ENCODE measurements around the gene SLC12A7.
"Not testable (repeated sequence)": the region's sequence is repeated elsewhere in the genome, so short reads cannot be mapped to it uniquely, and the experiment has no call there.

SLC12A7 gene

GRCh38 chr5:1021969-1022336, 89.9 kb downstream of the SLC12A7 start:
- CTCF ChIA-PET: interaction anchor here (0.5 kb wide), 1 partner anchor 301 kb away, joined by 3 read pairs; no protein-coding TSS in a partner anchor
- 47% methylated on average over 3 of the region's 9 CpGs for WGBS (ENCODE audit: insufficient coverage)

GRCh38 chr5:1021136-1021968, 90.5 kb downstream of the SLC12A7 start:
- Histone ChIP-seq H3K4me1 (ENCODE audit: control extremely low read depth in 1 of 4, control insufficient read depth in 4 of 4, insufficient read depth in 4 of 4, low read length in 3 of 4) (no peaks in the 10 kb centered on the region), H3K27ac (ENCODE audit: insufficient read depth in 1 of 2, low read depth in 1 of 2, low read length in 2 of 2, poor library complexity in 1 of 2, severe bottlenecking in 2 of 2) (no peak overlapping the region), H3K36me3 (ENCODE audit: control insufficient read depth in 4 of 4, insufficient read depth in 4 of 4, low read length in 3 of 4) (no peaks in the 10 kb centered on the region), H3K27me3 (replicated peaks in 2 of 5; ENCODE audit: control insufficient read depth in 4 of 5, insufficient read depth in 5 of 5, low read length in 4 of 5) (no peaks in the 10 kb centered on the region), H3K9me3 (ENCODE audit: control extremely low read depth in 1 of 5, control insufficient read depth in 4 of 5, insufficient read depth in 2 of 5, low read depth in 1 of 5, low read length in 4 of 5) (no peaks in the 10 kb centered on the region), H3K4me3 (ENCODE audit: control insufficient read depth in 1 of 7, extremely low read depth in 1 of 7, insufficient read depth in 4 of 7, low read depth in 2 of 7, low read length in 6 of 7) (no peak overlapping the region)
- WGBS (ENCODE audit: insufficient coverage): 51% methylated on average over 15 of the region's 29 CpGs
- DNase-seq: no peak
- ChIA-PET CTCF (interaction anchor here (0.5 kb wide), 1 partner anchor 302 kb away, joined by 3 read pairs; no protein-coding TSS in a partner anchor), POLR2A (no interaction called here)

More at GRCh38 chr5:1021969-1022336, 89.9 kb downstream of the SLC12A7 start:
- POLR2A ChIA-PET; H3K27ac ChIP-seq (ENCODE audit: insufficient read depth in 1 of 2, low read depth in 1 of 2, low read length in 2 of 2, poor library complexity in 1 of 2, severe bottlenecking in 2 of 2); DNase-seq; H3K36me3 ChIP-seq (ENCODE audit: control insufficient read depth in 4 of 4, insufficient read depth in 4 of 4, low read length in 3 of 4); H3K4me1 ChIP-seq (ENCODE audit: control extremely low read depth in 1 of 4, control insufficient read depth in 4 of 4, insufficient read depth in 4 of 4, low read length in 3 of 4); H3K27me3 ChIP-seq (replicated peaks in 2 of 5; ENCODE audit: control insufficient read depth in 4 of 5, insufficient read depth in 5 of 5, low read length in 4 of 5); H3K4me3 ChIP-seq (ENCODE audit: control insufficient read depth in 1 of 7, extremely low read depth in 1 of 7, insufficient read depth in 4 of 7, low read depth in 2 of 7, low read length in 6 of 7); H3K9me3 ChIP-seq (ENCODE audit: control extremely low read depth in 1 of 5, control insufficient read depth in 4 of 5, insufficient read depth in 2 of 5, low read depth in 1 of 5, low read length in 4 of 5): not testable (repeated sequence)

GRCh38 chr5:1020452-1020961, 91.4 kb downstream of the SLC12A7 start:
- Histone ChIP-seq H3K27me3 (replicated peaks in 2 of 5; ENCODE audit: control insufficient read depth in 4 of 5, insufficient read depth in 5 of 5, low read length in 4 of 5) (peaks cover 0 to 6% (median 0%) of the 10 kb centered on the region in 5 experiments), H3K4me3 (ENCODE audit: control insufficient read depth in 1 of 7, extremely low read depth in 1 of 7, insufficient read depth in 4 of 7, low read depth in 2 of 7, low read length in 6 of 7) (no peak overlapping the region), H3K36me3 (ENCODE audit: control insufficient read depth in 4 of 4, insufficient read depth in 4 of 4, low read length in 3 of 4) (no peaks in the 10 kb centered on the region), H3K9me3 (ENCODE audit: control extremely low read depth in 1 of 5, control insufficient read depth in 4 of 5, insufficient read depth in 2 of 5, low read depth in 1 of 5, low read length in 4 of 5) (no peaks in the 10 kb centered on the region), H3K27ac (ENCODE audit: insufficient read depth in 1 of 2, low read depth in 1 of 2, low read length in 2 of 2, poor library complexity in 1 of 2, severe bottlenecking in 2 of 2) (no peak overlapping the region), H3K4me1 (ENCODE audit: control extremely low read depth in 1 of 4, control insufficient read depth in 4 of 4, insufficient read depth in 4 of 4, low read length in 3 of 4) (no peaks in the 10 kb centered on the region)
- ChIA-PET CTCF (interaction anchor here (1.0 to 1.8 kb wide), 3 partner anchors 13 to 15 kb away, joined by 3 to 6 read pairs (median 5); no protein-coding TSS in a partner anchor), POLR2A (no interaction called here)
- WGBS (ENCODE audit: insufficient coverage): 93% methylated on average over 12 of the region's 16 CpGs
- DNase-seq: no peak

GRCh38 chr5:1019001-1019905, 92.6 kb downstream of the SLC12A7 start:
- 94% methylated on average over 33 of the region's 37 CpGs for WGBS (ENCODE audit: insufficient coverage)
- Histone ChIP-seq H3K4me1 (ENCODE audit: control extremely low read depth in 1 of 4, control insufficient read depth in 4 of 4, insufficient read depth in 4 of 4, low read length in 3 of 4) (no peaks in the 10 kb centered on the region), H3K9me3 (ENCODE audit: control extremely low read depth in 1 of 5, control insufficient read depth in 4 of 5, insufficient read depth in 2 of 5, low read depth in 1 of 5, low read length in 4 of 5) (no peaks in the 10 kb centered on the region), H3K27ac (ENCODE audit: insufficient read depth in 1 of 2, low read depth in 1 of 2, low read length in 2 of 2, poor library complexity in 1 of 2, severe bottlenecking in 2 of 2) (no peak overlapping the region), H3K36me3 (ENCODE audit: control insufficient read depth in 4 of 4, insufficient read depth in 4 of 4, low read length in 3 of 4) (no peaks in the 10 kb centered on the region), H3K4me3 (ENCODE audit: control insufficient read depth in 1 of 7, extremely low read depth in 1 of 7, insufficient read depth in 4 of 7, low read depth in 2 of 7, low read length in 6 of 7) (no peak overlapping the region), H3K27me3 (replicated peaks in 2 of 5; ENCODE audit: control insufficient read depth in 4 of 5, insufficient read depth in 5 of 5, low read length in 4 of 5) (peaks cover 0 to 10% (median 0%) of the 10 kb centered on the region in 5 experiments)
- CTCF ChIA-PET: interaction anchor here (1.2 to 1.8 kb wide), 3 partner anchors 8 to 14 kb away, joined by 3 to 6 read pairs (median 5); no protein-coding TSS in a partner anchor
- POLR2A ChIA-PET: no interaction called here
- DNase-seq: no peak

- Histone ChIP-seq H3K9me3 (ENCODE audit: control extremely low read depth in 1 of 5, control insufficient read depth in 4 of 5, insufficient read depth in 2 of 5, low read depth in 1 of 5, low read length in 4 of 5) (no peaks in the 10 kb centered on the region), H3K27me3 (replicated peaks in 2 of 5; ENCODE audit: control insufficient read depth in 4 of 5, insufficient read depth in 5 of 5, low read length in 4 of 5) (peaks cover 0 to 10% (median 0%) of the 10 kb centered on the region in 5 experiments), H3K4me3 (ENCODE audit: control insufficient read depth in 1 of 7, extremely low read depth in 1 of 7, insufficient read depth in 4 of 7, low read depth in 2 of 7, low read length in 6 of 7) (no peak overlapping the region), H3K36me3 (ENCODE audit: control insufficient read depth in 4 of 4, insufficient read depth in 4 of 4, low read length in 3 of 4) (no peaks in the 10 kb centered on the region), H3K4me1 (ENCODE audit: control extremely low read depth in 1 of 4, control insufficient read depth in 4 of 4, insufficient read depth in 4 of 4, low read length in 3 of 4) (no peaks in the 10 kb centered on the region), H3K27ac (ENCODE audit: insufficient read depth in 1 of 2, low read depth in 1 of 2, low read length in 2 of 2, poor library complexity in 1 of 2, severe bottlenecking in 2 of 2) (no peak overlapping the region)
- 92% methylated on average over 9 of the region's 9 CpGs for WGBS (ENCODE audit: insufficient coverage)
- POLR2A ChIA-PET: no interaction called here
- no peak for DNase-seq
- CTCF ChIA-PET: interaction anchor here (1.2 kb wide), 1 partner anchor 8 kb away, joined by 3 read pairs; no protein-coding TSS in a partner anchor
These were observed 93.3 kb downstream of the SLC12A7 start for GRCh38 chr5:1018596-1018995.

- DNase-seq: no peak
- Histone ChIP-seq H3K36me3 (ENCODE audit: control insufficient read depth in 4 of 4, insufficient read depth in 4 of 4, low read length in 3 of 4) (no peaks in the 10 kb centered on the region), H3K27me3 (replicated peaks in 2 of 5; ENCODE audit: control insufficient read depth in 4 of 5, insufficient read depth in 5 of 5, low read length in 4 of 5) (peaks cover 0 to 10% (median 0%) of the 10 kb centered on the region in 5 experiments), H3K27ac (ENCODE audit: insufficient read depth in 1 of 2, low read depth in 1 of 2, low read length in 2 of 2, poor library complexity in 1 of 2, severe bottlenecking in 2 of 2) (no peak overlapping the region), H3K9me3 (ENCODE audit: control extremely low read depth in 1 of 5, control insufficient read depth in 4 of 5, insufficient read depth in 2 of 5, low read depth in 1 of 5, low read length in 4 of 5) (no peaks in the 10 kb centered on the region), H3K4me3 (ENCODE audit: control insufficient read depth in 1 of 7, extremely low read depth in 1 of 7, insufficient read depth in 4 of 7, low read depth in 2 of 7, low read length in 6 of 7) (no peak overlapping the region), H3K4me1 (ENCODE audit: control extremely low read depth in 1 of 4, control insufficient read depth in 4 of 4, insufficient read depth in 4 of 4, low read length in 3 of 4) (no peaks in the 10 kb centered on the region)
- POLR2A ChIA-PET: no interaction called here
- WGBS (ENCODE audit: insufficient coverage): 96% methylated on average over 15 of the region's 19 CpGs
- CTCF ChIA-PET: no interaction called here
These were observed 94.0 kb downstream of the SLC12A7 start for GRCh38 chr5:1017691-1018455.
